CD4-positive, alpha-beta memory T cell (primary cell): Measurements from ENCODE around the gene CHRM2. TPM values are rescaled to one million over a fixed set of nuclear protein-coding genes. Genes with fewer than 3 reads are reported as not detected.

Source experiments
- CTCF ChIA-PET: fragments of 350-600 bp; sonication (Branson Sonifier 250); formaldehyde crosslinking; loops from one replicate; lab custom pipeline; 2021; ENCODE audit warnings: inconsistent platforms; ENCODE audit not compliant: partially characterized antibody; lab: Charles Lee
- POLR2A ChIA-PET: fragments of 350-600 bp; sonication (Branson Sonifier 250); formaldehyde crosslinking; loops from one replicate; lab custom pipeline; 2021; ENCODE audit not compliant: partially characterized antibody; lab: Charles Lee
- DNase-seq, 5 donors: peaks; one replicate each; pipeline versions ENCODE4 v3.0.0 to v3.0.0-alpha.2; 2020 to 2022; ENCODE audit warnings: mixed read lengths in 1 of 5
- H3K27ac ChIP-seq: one replicate; pipeline ENCODE4 v1.7.0; 2013; ENCODE audit warnings: low read depth, low read length
- H3K27me3 ChIP-seq: 2 replicates; pipeline ENCODE4 v1.7.0; 2013; ENCODE audit warnings: mild to moderate bottlenecking, low read length, moderate library complexity; ENCODE audit not compliant: insufficient read depth
- H3K36me3 ChIP-seq: 2 replicates; pipeline ENCODE4 v1.7.0; 2013; ENCODE audit warnings: mild to moderate bottlenecking, low read length, moderate library complexity; ENCODE audit not compliant: insufficient read depth
- H3K4me1 ChIP-seq: 2 replicates; pipeline ENCODE4 v1.7.0; 2013; ENCODE audit warnings: mild to moderate bottlenecking, low read length, moderate library complexity; ENCODE audit not compliant: insufficient read depth
- H3K4me3 ChIP-seq, 2 donors: one replicate each; pipeline ENCODE4 v1.7.0; 2013; ENCODE audit warnings: low read length in 2 of 2, mild to moderate bottlenecking in 1 of 2
- H3K9me3 ChIP-seq, 2 donors: one replicate each; pipeline ENCODE4 v1.7.0; 2013; ENCODE audit warnings: low read length in 2 of 2, control low read depth in 1 of 2; ENCODE audit not compliant: control insufficient read depth in 1 of 2
- H3K27ac Mint-ChIP-seq, 7 donors: one replicate each; pipeline ENCODE4 v1.8.0; 2020 to 2021; ENCODE audit warnings: mixed read lengths in 7 of 7, mild to moderate bottlenecking in 6 of 7, inconsistent platforms in 3 of 7, moderate library complexity in 3 of 7
- H3K27me3 Mint-ChIP-seq, 2 donors: one replicate each; pipeline ENCODE4 v1.8.0; 2020 to 2021; ENCODE audit warnings: mixed read lengths in 2 of 2
- H3K36me3 Mint-ChIP-seq, 2 donors: one replicate each; pipeline ENCODE4 v1.8.0; 2020 to 2021; ENCODE audit warnings: mixed read lengths in 2 of 2, inconsistent platforms in 1 of 2, mild to moderate bottlenecking in 1 of 2
- H3K4me1 Mint-ChIP-seq, 4 donors: one replicate each; pipeline ENCODE4 v1.8.0; 2020 to 2021; ENCODE audit warnings: mixed read lengths in 4 of 4, mild to moderate bottlenecking in 1 of 4
- H3K4me3 Mint-ChIP-seq, 8 donors: one replicate each; pipeline ENCODE4 v1.8.0; 2020 to 2021; ENCODE audit warnings: mixed read lengths in 8 of 8, mild to moderate bottlenecking in 7 of 8, moderate library complexity in 6 of 8, inconsistent platforms in 3 of 8
- H3K9me3 Mint-ChIP-seq, 8 donors: one replicate each; pipeline ENCODE4 v1.8.0; 2020 to 2021; ENCODE audit warnings: mixed read lengths in 8 of 8, mild to moderate bottlenecking in 5 of 8, inconsistent platforms in 3 of 8, moderate library complexity in 1 of 8
- intact Hi-C: fragments of 100-400 bp; cut with micrococcal nuclease; formaldehyde crosslinking; loops from one replicate; pipeline ENCODE4 v1.15.1; 2023
- polyA plus RNA-seq, 2 donors: library from polyadenylated mRNA; unstranded; fragments of 300-500 nt; fragmentation: Illumina TruSeq; gene quantifications; one replicate each; pipeline ENCODE4 v1.2.3, GENCODE V29; 2021
- total RNA-seq, 2 experiments: library from RNA; stranded (reverse); gene quantifications; one replicate each; pipeline ENCODE4 v1.2.3, GENCODE V29; 2021

The CHRM2 gene
- total and polyA plus RNA-seq, 4 experiments from 2014 or later = not detected

- Mint-ChIP-seq H3K4me1 (no peaks in the 10 kb centered on the region), H3K36me3 (no peaks in the 10 kb centered on the region), H3K9me3 (peaks cover 0 to 8% (median 3%) of the 10 kb centered on the region in 8 donors), H3K27ac (no peak overlapping the region), H3K27me3 (no peaks in the 10 kb centered on the region), H3K4me3 (no peak overlapping the region)
- H3K27ac ChIP-seq = no peak overlapping the region
- H3K9me3 ChIP-seq = no peaks in the 10 kb centered on the region
- ChIA-PET POLR2A (no interaction called here), CTCF (no interaction called here)
- no peaks in the 10 kb centered on the region for H3K4me1 ChIP-seq
- H3K4me3 ChIP-seq = no peak overlapping the region
- intact Hi-C loops = no loop called here
- no peaks in the 10 kb centered on the region for H3K36me3 ChIP-seq
- no peaks in the 10 kb centered on the region for H3K27me3 ChIP-seq
- no peak for DNase-seq
Measured at GRCh38 chr7:137003086-137003485, 134.6 kb downstream of the CHRM2 start.

- POLR2A ChIA-PET = no interaction called here
- no peaks in the 10 kb centered on the region for H3K36me3 Mint-ChIP-seq
Measured at GRCh38 chr7:137003566-137003965, 135.1 kb downstream of the CHRM2 start.

GRCh38 chr7:137005873-137006272 is 137.4 kb downstream of the CHRM2 start:
- intact Hi-C loops = no loop called here
- Histone ChIP-seq H3K4me3 (no peak overlapping the region), H3K36me3 (no peaks in the 10 kb centered on the region), H3K27me3 (no peaks in the 10 kb centered on the region), H3K4me1 (no peaks in the 10 kb centered on the region), H3K27ac (no peak overlapping the region), H3K9me3 (no peaks in the 10 kb centered on the region)
- DNase-seq = no peak
- ChIA-PET CTCF (no interaction called here), POLR2A (no interaction called here)
- Mint-ChIP-seq H3K4me3 (no peak overlapping the region), H3K36me3 (no peaks in the 10 kb centered on the region), H3K27ac (no peak overlapping the region), H3K9me3 (peaks cover 0 to 8% (median 3%) of the 10 kb centered on the region in 8 donors), H3K27me3 (no peaks in the 10 kb centered on the region), H3K4me1 (no peaks in the 10 kb centered on the region)

More at GRCh38 chr7:137003566-137003965, 135.1 kb downstream of the CHRM2 start:
- CTCF ChIA-PET = no interaction called here
- Mint-ChIP-seq H3K9me3 (peaks cover 0 to 8% (median 3%) of the 10 kb centered on the region in 8 donors), H3K4me1 (no peaks in the 10 kb centered on the region), H3K4me3 (no peak overlapping the region), H3K27me3 (no peaks in the 10 kb centered on the region), H3K27ac (no peak overlapping the region)
- H3K4me3 ChIP-seq = no peak overlapping the region
- H3K27ac ChIP-seq = no peak overlapping the region
- intact Hi-C loops = no loop called here
- no peaks in the 10 kb centered on the region for H3K27me3 ChIP-seq
- DNase-seq = no peak
- H3K9me3 ChIP-seq = no peaks in the 10 kb centered on the region
- H3K36me3 ChIP-seq = no peaks in the 10 kb centered on the region
- no peaks in the 10 kb centered on the region for H3K4me1 ChIP-seq

- no peak overlapping the region for H3K4me3 ChIP-seq
- no peak overlapping the region for H3K27ac ChIP-seq
- no peaks in the 10 kb centered on the region for H3K4me1 ChIP-seq
- ChIA-PET CTCF (no interaction called here), POLR2A (no interaction called here)
- no peaks in the 10 kb centered on the region for H3K27me3 ChIP-seq
- Mint-ChIP-seq H3K4me3 (no peak overlapping the region), H3K27me3 (no peaks in the 10 kb centered on the region), H3K9me3 (peaks cover 0 to 8% (median 3%) of the 10 kb centered on the region in 8 donors), H3K4me1 (no peaks in the 10 kb centered on the region), H3K36me3 (no peaks in the 10 kb centered on the region), H3K27ac (no peak overlapping the region)
- no peak for DNase-seq
- H3K9me3 ChIP-seq = no peaks in the 10 kb centered on the region
- H3K36me3 ChIP-seq = no peaks in the 10 kb centered on the region
- intact Hi-C loops = no loop called here
Measured at GRCh38 chr7:137006293-137006692, 137.8 kb downstream of the CHRM2 start.

GRCh38 chr7:137007001-137007694 is 138.7 kb downstream of the CHRM2 start:
- H3K36me3 Mint-ChIP-seq = no peaks in the 10 kb centered on the region
- no peak overlapping the region for H3K27ac Mint-ChIP-seq
- Histone ChIP-seq H3K27ac (no peak overlapping the region), H3K36me3 (no peaks in the 10 kb centered on the region), H3K4me3 (no peak overlapping the region), H3K9me3 (no peaks in the 10 kb centered on the region), H3K4me1 (no peaks in the 10 kb centered on the region), H3K27me3 (no peaks in the 10 kb centered on the region)
- CTCF ChIA-PET = no interaction called here
- no peak overlapping the region for H3K4me3 Mint-ChIP-seq
- peaks cover 0 to 8% (median 3%) of the 10 kb centered on the region in 8 donors for H3K9me3 Mint-ChIP-seq
- POLR2A ChIA-PET = no interaction called here
- intact Hi-C loops = no loop called here
- no peaks in the 10 kb centered on the region for H3K4me1 Mint-ChIP-seq
- DNase-seq = no peak
- no peaks in the 10 kb centered on the region for H3K27me3 Mint-ChIP-seq

- no peaks in the 10 kb centered on the region for H3K36me3 ChIP-seq
- H3K27me3 ChIP-seq = no peaks in the 10 kb centered on the region
- H3K9me3 Mint-ChIP-seq = peaks cover 0 to 10% (median 3%) of the 10 kb centered on the region in 8 donors
- H3K27ac Mint-ChIP-seq = no peak overlapping the region
- no peak for DNase-seq
- ChIA-PET POLR2A (no interaction called here), CTCF (no interaction called here)
- H3K4me3 ChIP-seq = no peak overlapping the region
- no peak overlapping the region for H3K27ac ChIP-seq
- H3K4me1 ChIP-seq = no peaks in the 10 kb centered on the region
- H3K36me3 Mint-ChIP-seq = no peaks in the 10 kb centered on the region
- H3K9me3 ChIP-seq = no peaks in the 10 kb centered on the region
- no peaks in the 10 kb centered on the region for H3K4me1 Mint-ChIP-seq
- H3K4me3 Mint-ChIP-seq = no peak overlapping the region
- intact Hi-C loops = no loop called here
- H3K27me3 Mint-ChIP-seq = no peaks in the 10 kb centered on the region
Measured at GRCh38 chr7:137009404-137009803, 141.0 kb downstream of the CHRM2 start.

- H3K4me1 ChIP-seq = no peaks in the 10 kb centered on the region
- H3K27me3 ChIP-seq = no peaks in the 10 kb centered on the region
- H3K4me3 Mint-ChIP-seq = no peak overlapping the region
- CTCF ChIA-PET = no interaction called here
- POLR2A ChIA-PET = no interaction called here
- H3K27me3 Mint-ChIP-seq = no peaks in the 10 kb centered on the region
- no peaks in the 10 kb centered on the region for H3K9me3 ChIP-seq
- no peaks in the 10 kb centered on the region for H3K4me1 Mint-ChIP-seq
- no peak overlapping the region for H3K27ac Mint-ChIP-seq
- intact Hi-C loops = no loop called here
- no peak overlapping the region for H3K4me3 ChIP-seq
- no peaks in the 10 kb centered on the region for H3K36me3 Mint-ChIP-seq
- no peak for DNase-seq
- H3K27ac ChIP-seq = no peak overlapping the region
- H3K36me3 ChIP-seq = no peaks in the 10 kb centered on the region
- H3K9me3 Mint-ChIP-seq = peaks cover 0 to 4% (median 2%) of the 10 kb centered on the region in 8 donors
Measured at GRCh38 chr7:137015015-137015414, 146.6 kb downstream of the CHRM2 start.
